GM18858 (cell line): ENCODE data around the gene AHNAK.
"Not testable (repeated sequence)": the region's sequence is repeated elsewhere in the genome, so short reads cannot be mapped to it uniquely, and the experiment has no call there.

Experiments
- ATAC-seq: cut with Tn5 transposase; IDR thresholded peaks from one replicate; pipeline ENCODE4 v1.9.1; 2021; ENCODE audit not compliant: unreplicated experiment

Gene AHNAK

DNA sequence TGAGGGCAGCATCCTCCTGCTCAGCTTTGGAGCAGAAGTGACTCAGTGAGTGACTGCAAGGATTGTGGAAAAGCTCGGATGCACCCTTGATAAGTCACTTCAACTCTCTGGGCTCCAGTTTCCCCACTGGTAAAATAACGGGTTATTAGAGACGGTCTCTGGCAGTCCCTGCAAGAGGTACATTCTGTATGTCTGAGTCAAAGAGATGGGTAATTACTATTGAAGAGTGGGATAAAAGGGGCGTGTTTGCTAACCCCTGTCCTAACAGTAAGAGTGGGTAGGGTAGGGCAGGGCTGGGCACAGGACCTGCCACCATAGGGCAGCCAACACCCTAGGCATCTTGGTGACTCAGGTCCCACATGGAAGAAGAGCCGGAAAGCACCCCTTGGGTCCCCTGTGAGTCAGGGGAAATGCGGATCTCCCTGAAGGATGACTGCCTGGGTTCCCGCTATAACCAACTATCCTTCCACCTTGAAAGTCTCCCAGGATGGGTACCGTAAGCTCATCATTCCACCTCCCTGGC is 7.3 kb upstream of the AHNAK start:
- ATAC-seq: no peak

DNA sequence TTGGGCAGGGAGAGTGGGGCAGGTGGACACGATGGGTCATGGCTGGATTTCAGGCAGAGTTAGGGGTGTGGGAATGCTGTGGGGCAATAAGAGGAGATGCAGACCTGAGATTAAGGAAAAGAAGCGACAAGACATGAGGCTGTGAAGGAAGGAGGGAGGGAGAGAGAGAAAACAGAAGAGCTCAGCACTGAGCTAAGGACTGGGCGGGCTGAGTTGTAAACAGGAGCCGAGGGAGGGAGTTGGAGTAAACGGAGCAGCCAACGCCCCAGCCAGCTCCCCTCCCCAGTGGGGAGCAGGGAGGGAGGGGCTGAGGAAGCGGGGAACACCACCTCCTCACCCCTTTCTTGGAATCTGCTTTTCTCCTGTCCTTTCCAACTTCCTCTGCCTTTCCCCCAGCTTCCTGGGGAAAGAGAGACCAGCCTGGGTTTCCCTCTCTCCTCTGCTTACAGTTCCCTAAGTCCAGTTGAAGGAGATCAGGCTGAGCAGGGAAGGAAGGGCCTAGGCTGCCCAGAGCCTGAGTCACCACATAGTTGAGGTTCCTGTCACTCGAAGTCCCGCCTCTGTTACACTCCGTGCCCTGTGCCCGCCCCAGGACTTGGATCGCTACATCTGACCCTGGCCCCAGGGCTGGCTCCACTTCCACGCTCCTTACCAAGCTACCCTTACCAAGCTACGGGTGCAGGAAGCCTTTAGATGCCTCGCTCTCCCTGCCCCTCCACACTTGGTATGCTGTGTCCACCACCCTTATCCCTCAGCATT is 6.7 kb upstream of the AHNAK start:
- ATAC-seq: no peak

DNA sequence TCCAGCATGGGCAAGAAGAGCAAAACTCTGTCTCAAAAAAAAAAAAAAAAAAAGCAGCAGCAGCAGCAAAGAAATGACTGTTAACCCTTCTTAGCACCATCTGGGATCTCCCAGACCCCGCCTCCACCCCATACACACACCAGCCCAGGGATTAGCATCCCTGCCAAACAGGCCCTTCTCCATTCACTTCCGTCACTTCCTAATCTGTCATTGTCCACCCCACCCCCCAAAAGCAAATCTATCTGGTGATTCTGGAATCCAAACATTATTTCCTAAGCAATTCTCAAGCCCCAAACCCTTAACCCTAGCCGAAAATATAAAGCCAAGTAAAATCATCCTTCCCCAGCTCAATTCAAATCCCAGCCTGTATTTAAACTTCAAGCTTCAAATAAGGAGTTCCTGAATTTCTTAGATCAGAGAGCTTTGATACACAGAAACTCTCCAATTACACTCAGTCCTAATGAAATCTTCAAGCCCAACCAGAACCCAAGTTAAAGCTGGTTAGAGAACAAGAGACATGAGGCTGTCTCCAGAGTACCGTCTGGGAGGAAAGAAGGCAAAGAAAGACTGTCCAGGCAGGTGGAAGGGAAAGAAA is 6.0 kb upstream of the AHNAK start:
- ATAC-seq: no peak

DNA sequence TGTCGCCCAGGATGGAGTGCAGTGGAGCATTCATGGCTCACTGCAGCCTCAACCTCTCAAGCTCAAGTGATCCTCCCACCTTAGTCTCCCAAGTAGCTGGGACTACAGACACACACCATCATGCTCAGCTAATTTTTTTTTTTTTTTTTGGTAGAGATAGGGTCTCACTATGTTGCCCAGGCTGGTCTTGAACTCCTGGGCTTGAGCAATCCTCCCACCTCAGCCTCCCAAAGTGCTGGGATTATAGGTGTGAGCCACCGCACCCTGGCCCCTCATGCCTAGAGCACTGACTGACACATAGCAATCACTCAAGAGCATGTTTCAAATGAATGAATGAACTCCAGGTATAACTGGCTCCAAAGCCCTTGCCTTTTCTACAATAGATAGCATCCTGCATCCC is 3.9 kb upstream of the AHNAK start:
- ATAC-seq: not testable (repeated sequence)

DNA sequence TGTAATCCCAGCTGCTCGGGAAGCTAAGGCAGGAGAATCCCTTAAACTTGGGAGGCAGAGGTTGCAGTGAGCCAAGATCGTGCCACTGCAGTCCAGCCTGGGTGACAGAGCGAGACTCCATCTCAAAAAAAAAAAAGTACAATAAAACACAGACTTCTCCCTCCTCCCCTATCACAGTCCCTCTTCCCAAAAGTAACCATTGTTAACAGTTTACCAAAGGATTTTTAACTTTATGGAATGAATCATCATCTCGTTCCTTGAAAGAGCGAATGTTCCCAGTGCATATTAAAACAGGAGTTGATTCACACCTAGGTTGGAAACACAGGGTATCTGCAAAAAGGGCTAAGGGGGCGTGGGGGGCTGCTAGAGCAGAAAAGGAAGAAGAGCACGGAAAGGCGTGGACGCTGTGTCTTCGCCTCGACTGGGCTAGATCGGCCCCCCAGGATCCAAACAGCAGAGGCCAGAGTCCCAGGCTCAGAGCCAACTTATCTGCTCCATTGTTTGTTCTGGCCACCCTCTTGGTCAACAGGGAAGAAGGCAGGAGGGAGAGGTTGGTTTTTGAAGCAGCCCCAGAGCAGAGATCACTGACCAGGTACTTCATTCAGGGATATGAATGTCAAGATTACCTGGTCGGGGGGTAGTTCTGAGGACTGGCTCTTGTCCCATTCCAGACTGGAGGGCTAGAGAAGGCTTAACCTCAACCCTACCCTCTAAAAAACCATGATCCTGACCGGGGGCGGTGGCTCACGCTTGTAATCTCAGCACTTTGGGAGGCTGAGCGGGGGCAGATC is 2.1 kb upstream of the AHNAK start:
- no peak for ATAC-seq

DNA sequence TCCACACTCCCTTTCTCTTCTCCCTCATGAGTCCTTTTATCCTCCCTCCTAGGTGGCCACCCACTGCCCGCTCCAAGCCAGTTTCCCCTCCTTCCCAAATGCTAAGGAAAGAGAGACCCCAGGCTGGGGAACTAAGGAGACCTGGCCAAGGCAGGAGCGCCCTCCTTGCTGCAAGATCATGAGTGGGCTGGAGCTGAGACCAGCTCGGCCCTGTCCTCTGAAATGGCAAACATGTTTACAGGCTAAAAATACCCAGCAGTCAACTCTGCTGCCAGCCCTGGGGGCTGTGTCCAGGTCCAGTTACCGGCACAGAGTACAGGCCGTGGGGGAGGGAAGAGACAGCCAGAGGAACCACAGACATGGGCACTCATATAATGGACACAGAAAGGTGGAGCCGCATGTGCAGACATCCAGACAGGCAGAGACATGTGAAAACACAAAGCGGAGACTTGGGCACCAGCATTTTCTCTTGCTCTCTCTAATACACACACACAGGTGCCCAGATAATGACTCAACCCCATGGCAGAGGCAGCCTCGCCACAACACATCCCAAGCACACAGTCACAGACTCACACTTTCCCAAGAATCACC is 1.2 kb upstream of the AHNAK start:
- ATAC-seq: no peak

DNA sequence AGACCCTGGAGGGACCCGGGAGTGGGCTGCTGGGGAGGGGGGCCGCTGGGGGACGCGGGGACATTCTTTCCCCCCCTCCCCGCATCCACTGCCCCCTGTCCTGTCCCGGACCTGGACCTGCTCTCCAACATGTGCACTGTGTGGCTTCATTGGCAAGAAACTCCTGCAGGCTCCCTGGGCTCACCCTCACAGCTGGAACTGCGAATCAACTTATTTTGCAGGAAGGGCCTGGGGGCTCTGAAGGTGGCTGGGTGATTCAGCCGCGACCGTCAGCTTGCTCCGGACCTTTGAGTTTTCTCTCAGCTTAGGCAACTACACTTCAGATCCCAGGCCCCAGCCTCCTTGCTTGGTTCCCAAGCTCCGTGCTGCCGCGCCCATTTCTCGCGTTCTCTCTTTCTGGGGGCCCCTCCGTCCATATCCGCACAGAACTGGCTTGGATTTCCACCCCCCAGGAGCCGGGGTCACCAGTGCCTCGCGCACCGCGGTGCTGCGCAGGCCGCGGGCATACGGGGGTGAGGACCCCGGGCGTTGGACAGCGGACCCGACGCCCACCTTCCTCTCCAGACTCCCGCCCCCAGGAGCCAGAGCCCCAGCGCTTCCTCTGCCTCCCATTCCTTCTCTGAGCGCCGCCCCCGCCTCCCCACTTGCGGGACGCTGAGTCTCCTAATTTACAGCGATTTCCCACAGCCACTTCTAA is 471 bp upstream of the AHNAK start:
- no peak for ATAC-seq

DNA sequence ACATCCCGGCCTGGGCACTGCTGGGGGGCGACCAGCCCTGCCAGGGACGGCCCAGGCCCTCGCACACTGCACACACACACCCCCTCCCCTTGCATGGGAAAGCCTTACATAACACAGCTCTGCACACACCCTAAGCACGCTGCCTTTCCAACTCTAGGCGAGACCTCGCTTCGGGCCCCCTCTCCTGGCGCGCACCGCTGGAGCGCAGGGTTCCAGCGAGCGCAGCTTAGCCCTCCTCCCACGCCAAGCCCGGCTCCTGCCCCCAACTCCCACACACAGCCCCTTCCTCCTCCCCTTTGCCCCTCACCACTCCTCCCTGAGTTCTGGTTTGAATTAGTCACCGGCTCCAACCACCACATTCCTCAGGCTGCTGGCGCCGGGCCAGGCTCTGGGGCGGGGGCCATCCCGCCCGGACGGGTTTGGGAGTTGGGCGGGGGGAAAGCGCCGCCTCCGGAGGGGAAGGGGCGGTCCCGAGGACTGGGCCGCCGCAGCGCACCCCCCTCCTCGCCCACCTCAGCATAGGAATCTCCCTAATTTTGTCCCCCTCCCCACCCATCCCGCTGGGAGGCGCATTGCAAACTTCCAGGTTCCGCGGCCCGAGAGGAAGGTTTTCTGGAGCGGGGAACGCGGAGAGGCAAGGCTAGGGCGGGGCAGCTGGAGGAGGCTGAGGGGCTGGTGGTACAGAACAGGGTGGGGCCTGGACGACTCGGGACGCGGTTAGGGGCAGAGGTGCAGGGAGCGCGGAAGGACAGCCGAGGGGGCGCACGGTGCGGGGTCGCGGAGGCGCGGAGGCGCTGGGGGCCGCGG is 966 bp downstream of the AHNAK start:
- ATAC-seq: no peak

DNA sequence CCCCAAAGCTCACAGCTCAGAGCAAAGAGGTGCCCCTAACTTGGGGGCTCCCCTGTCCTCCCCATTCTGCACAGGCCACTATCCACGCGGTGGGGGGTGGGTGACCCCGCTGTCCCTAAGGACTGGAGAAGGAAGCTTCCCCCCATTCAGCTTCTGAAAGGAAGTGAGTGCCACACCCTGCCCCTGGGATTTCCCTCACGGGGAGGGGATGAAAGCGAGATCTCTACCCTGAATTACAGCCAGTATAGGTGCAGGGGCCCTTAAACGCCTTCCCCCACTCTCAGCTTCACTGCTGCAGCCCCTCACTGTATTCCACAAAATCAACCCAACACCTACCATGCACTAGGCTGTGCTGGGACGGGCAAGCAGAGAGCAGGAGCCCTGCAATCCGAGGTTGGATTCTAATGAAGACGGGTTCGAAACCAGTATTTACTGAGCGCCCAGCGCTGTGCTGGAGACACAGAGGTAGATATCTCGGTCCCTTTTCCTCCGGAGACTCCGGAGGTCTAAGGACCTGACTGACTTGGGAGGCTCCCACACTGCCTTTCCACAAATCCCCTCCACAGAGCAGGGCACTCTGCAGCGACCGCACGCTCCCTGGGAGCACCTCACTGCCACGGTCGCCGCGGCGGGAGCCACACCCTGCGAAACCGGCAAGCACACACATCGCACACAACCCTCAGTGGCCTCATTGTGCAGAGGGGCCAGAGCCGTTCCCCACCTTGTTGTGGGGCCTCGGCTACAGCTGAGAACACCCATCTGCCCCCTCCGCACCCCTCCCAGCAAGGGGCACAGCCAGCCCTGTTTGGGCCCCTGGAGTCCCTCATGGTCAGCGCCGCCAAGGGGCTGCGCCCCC is 1.8 kb downstream of the AHNAK start:
- no peak for ATAC-seq

DNA sequence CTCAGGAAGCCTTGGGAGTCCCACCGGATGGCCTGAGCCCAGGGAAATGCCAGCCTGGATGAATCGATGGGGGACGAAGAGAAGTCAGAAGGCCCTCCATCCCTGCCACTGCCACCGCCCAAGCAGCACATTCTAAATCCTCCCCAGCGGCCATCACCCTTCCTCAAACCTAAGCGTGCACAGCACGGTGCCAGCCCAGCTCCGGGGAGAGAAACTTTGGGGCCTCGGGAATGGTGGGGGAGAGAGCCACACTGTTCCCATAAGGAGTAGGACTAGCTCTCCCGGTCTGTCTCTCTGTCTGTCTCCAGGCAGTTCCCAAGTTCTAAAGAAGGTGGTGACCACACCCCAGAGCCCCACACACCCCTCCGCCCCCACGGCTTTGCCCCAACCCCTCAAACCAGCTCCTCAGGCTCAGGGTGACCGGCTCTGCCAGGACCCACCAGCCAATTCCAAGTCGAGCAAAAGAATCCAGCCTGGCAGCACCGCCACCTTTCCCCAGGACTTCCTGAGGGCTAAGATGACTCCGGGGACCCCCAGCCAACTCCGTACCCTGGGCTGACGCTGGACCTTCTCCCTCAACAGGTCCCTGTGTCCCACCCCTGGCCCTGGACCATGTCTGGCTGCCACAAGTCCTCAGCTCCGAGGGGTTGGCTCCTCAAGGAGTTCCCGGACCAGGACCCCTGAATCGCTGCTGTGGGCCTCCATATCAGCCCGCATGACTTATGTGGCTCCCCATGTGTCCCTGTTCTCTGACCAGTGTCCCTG is 2.7 kb downstream of the AHNAK start:
- no peak for ATAC-seq

DNA sequence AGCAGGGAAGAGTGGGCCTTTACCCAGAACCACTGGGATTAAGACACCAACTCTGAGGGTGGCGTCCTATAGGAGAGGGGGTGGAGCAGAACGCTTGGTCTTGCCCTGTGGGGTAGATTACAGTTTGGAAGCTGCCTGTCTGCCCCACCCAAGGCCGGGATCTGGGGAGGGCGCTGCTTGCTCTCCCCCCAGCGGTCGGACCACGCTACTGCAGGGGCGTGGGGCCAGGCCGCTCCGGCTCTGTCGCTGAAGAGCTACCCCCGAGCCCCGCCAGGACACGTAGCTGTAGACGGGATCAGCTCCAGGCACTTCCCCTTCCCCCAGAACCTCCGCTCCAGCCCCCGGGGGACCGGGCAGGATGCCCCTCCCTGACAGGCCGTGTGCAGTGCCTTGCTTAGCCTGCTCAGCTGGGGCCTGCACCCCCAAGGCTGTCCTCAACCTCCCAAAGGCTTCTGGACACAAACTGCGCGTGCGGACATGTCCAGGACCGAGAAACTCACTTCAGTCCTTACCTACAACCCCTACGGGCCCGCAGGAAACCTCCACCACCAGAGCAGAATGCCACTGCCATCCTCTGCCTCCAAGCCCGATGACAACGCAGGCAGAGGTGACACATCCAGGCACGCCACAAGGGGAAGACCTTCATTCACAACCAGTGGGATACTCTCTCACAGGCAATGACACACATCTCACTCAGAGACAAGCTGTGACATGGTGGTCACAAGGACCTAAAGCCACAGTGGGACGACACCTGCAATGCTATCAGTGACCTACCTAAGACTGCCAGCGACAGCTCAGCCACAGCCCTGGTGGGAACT is 3.6 kb downstream of the AHNAK start:
- no peak for ATAC-seq

DNA sequence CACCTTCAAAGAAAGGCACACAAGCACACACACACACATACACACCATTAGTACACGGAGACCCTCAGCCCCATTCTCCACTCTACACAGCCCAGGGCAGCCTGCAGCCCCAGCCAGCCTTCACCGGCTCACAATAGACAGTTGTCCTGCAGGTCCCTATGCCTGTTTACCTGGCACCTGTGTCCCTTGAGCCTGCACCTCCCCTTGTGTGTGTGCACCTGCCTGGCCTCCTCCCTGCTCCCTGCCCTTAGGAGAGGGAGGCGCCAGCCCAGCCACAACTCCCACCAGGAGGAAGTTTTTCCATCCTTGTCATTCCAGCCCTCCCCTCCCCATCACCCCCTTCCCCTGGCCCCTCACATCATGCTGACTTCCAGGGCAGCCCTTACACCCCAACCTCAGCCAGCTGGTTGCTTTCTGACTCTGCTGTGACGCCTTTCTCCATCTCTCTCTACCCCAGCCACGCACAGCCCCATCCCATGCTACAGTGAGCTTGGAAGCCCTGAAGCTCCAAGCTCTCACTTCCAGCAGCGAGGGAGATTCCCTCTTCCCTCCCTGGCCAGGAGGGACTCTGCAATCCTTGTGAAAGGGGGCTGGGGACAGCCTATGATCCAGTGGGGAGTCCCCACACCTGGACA is 4.4 kb downstream of the AHNAK start:
- ATAC-seq: no peak

DNA sequence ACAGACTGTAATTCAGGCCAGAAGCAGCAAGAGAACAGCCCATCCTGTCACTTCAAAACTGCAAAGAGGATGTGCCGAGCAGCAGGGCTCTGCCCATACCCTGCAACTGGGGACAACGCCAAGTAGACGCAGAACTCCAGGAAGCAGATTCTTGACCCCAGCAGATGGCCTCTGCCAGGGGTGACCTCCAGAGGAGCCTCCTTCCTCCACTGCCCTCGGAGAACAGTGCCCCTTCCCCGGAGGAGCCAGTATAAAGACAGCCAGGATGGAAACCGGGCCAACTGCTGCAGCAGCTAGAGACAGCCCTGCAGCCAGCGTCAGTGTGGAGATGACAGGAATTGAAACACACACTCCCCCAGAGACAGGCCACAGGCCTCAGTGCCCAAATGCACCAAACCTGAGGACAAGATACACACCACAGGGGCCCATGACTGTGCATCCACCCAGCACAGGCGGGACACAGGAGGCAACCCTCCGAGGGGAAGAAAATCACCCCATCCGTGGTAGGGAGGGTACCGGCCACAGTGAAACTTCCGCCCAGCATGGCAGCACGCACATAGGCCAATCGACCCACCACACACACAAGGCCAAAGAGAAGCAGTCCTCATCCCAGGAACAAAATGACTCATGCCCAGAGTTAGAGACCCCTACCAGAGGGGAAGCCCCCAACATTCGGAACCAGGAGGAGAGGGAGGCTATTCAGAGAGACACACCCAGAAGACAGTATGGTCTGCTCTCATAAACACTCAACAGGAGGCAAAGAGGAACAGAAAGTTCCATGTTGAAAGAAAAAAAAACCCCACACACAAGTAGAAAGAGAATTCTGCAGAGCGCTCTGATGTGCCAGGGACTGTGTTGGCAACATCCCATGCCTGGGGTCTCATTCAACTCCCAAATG is 5.6 kb downstream of the AHNAK start:
- no peak for ATAC-seq

DNA sequence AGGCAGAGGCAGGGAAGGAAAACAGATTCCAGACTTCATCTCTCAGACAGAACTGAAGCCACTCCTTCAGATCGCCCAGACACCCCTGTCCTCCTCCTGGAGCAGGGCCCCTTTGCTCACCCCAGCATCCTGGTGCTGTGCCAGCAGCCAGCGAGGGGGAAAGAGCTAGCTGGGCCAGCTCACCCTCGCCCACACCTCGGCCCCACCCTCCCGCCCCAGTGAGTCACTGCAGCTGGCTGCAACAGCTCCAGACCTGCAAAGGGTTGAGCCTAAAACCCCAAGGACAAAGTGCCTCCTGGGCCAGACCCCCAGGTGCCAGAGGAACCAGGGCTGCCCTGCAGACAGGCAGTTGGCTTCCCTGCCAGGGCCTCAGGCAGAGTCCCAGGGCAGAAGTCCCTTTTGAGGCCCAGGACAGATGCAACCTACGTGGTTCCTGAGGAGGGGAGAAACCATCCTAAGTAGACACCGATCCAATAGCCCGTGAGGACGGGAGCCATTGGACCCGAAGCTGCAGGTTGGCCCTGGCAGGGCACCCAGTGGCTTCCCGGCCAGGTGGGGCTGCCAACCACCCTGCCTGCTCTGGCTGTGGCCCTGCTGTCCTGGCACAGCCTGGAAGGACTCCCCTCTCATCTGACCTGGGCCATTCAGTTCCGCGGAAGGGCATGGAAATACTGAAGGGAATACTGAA is 7.2 kb downstream of the AHNAK start:
- ATAC-seq: no peak

DNA sequence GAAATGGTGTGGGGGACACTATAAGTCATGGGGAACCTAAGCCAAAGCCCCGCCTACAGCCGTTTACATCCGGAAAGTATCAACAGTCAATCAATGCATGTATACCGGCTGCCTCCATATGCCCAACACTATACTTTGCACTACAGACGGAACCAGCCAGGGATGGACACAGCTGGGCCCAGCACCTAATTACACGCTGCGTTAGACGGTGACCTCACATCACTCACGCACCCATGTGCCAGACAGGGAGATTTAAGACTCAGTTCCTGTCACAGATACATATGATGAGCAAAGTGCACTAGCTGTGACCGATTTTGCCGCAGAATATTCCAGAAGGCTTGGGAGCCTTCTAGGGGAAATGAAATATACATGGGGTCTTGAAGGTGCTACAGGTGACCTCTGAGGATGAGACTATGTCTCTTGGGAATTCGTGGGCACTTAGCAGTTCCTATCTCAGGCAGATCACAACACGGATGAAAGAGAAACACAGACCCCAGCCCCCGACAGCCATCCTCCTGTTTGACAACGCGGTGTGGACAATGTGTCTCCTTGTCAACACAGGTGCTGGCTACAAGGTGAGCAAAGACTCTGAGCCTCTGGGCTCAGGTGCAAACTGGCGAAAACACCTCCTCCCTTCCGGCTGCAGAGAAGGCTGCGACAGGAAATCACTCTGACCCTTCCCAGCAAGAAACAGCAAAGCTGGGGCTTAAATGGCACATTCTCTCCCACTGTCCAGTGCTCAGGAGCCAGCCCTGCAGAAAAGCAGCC is 8.0 kb downstream of the AHNAK start:
- no peak for ATAC-seq
